Measurements from ENCODE around the gene SLIT3.

The SLIT3 gene

GRCh38 chr5:168960497-168960896 is 340.4 kb downstream of the SLIT3 start:
- no peak for DNase-seq (ENCODE audit: low spot score)

DNA sequence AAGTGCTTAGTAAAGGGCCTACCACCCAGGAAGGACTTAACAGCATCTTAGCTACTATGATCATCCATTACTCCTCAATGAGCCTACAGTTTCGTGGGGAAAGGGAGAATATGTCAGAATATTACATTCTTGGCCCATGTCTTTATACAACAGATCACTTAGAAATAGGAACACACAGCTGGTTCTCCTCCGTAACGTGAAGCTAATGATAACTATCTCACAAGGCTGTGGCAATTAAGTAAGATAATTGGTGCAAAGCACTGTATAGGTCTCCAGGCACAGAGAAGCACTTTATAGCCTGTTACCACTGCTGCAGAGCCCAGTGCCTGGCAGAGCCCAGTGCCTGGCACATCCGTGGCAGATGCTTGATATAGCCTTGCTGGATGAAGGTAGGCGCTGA is 347.6 kb downstream of the SLIT3 start:
- DNase-seq (ENCODE audit: low spot score), result no peak

DNA sequence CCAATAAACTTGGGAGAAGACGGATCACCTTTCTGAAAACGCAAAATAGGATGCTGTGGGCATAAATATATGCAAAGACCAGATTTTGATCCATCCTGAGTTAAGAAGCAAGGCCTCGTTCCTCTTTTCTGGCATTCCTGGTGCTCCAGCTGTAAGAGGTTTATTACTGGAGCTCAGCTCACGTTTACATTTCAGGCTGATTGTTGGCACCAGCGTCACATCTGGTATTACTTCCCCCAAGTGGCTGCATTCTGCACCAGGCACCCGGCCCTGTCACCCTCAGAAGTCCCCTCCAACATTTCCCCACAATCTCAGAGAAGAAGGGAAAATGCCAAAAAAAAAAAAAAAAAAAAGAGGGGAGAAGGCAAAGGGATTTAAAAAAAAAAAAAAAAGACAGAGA is 348.7 kb downstream of the SLIT3 start:
- DNase-seq (ENCODE audit: low spot score), result no peak

- no peak for DNase-seq (ENCODE audit: low spot score)
These were observed 349.2 kb downstream of the SLIT3 start for GRCh38 chr5:168951769-168952168.

- peak; percentile 67 for DNase-seq (ENCODE audit: low spot score)
These were observed 349.6 kb downstream of the SLIT3 start for GRCh38 chr5:168951356-168951755.

DNA sequence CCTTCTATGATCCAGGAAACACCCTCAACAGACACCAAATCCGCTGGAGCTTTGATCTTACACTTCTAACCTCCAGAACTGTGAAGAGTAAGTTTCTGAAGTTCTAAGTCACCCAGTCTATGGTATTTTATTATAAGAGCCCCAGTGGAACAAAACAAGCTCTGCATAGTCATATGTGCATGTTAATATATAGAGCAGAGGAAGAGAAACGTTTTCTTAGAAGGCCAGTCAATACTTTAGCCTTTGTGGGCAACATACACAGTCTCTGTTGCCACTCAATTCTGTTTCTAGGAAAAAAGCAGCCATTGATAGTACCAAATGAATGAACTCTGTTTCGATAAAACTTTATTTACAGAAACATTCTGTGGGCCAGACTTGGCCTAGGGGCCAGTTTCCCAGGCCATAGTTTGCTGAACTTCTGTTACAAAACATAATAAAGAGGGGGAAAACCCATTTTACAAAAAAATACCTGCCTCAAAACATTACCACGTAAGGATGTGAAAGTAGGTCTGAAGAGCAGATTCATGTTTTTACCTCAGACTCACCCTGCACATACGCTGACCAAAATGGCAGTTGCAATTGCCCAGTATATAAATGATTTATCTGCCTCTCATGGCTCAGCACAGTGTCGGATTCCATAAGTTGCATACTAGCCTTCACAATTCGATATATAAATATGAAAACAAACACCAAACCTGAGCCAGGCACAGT is 350.5 kb downstream of the SLIT3 start:
- no peak for DNase-seq (ENCODE audit: low spot score)

GRCh38 chr5:168948746-168949145 is 352.2 kb downstream of the SLIT3 start:
- no peak for DNase-seq (ENCODE audit: low spot score)

DNA sequence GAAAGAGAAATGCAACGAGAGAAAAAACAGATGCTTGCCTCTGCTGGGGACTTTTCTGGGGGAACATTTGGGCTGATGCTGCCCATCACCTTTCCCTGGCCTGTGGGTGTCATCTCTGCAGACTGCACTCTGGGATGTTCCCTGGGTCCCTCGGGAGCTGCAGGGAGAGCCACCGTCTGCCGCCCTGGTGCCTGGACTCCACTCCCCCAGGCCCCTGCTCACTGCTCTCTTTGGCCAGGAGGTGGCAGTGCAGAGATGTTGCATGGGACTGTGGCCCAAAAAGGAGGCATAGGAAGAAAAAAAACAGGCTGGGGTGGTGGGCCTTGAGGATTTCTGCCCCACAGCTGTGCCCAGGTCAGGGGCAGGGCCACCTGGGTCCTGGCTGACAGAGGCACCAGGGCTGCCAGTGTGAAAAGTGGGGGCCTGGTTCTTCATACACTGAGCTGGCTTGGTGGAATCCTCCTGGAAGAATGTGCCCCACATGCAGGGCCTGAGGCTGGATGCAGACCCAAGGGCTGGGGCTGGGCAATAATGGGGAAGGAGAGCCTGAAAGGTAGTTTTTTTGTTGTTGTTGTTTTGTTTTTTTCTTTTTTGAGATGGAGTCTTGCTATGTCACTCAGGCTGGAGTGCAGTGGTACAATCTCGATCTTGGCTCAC is 353.6 kb downstream of the SLIT3 start:
- DNase-seq (ENCODE audit: low spot score), result peak; percentile 48

GRCh38 chr5:168946363-168946762 is 354.6 kb downstream of the SLIT3 start:
- no peak for DNase-seq (ENCODE audit: low spot score)

DNA sequence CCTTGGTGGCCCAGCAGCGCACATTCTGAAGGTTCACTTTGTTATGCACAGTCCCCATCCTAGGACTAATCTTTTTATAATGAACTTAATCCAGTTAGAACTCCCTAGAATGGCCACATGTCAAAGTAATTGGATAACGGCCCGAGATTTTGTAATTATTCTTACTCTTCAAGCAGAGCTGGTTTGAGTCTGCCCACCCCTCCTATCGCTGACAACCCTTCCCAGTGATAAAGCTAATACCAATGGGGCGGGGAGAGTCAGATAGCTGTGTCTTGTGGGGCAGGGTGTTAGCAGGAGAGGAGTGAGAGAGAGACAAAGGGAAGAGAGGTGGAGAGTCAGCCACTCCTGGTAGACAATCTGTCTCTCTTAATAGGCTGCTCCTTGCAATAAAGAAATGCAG is 356.9 kb downstream of the SLIT3 start:
- DNase-seq (ENCODE audit: low spot score), result no peak

GRCh38 chr5:168943091-168943884 is 357.7 kb downstream of the SLIT3 start:
- DNase-seq (ENCODE audit: low spot score), result no peak

DNA sequence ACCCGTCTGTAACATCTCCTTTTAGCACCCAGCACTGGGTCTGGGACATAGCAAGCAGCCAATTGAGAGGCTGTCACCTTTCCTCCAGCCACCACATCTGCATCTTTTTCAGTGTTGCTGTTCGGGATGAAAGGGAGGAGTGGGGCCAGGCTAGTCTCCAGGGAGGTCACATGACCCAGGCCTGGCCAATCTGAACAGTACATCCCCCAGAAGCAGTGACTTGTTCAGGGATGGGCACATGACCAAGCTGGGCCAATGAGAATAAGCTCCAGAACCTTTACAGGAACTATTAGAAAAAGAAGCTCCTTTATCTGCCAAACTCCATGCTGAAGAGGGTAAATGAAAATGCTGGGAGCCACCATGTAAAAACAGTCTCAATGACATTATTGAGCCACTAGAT is 359.0 kb downstream of the SLIT3 start:
- DNase-seq (ENCODE audit: low spot score), result no peak

GRCh38 chr5:168940712-168941111 is 360.2 kb downstream of the SLIT3 start:
- no peak for DNase-seq (ENCODE audit: low spot score)

DNA sequence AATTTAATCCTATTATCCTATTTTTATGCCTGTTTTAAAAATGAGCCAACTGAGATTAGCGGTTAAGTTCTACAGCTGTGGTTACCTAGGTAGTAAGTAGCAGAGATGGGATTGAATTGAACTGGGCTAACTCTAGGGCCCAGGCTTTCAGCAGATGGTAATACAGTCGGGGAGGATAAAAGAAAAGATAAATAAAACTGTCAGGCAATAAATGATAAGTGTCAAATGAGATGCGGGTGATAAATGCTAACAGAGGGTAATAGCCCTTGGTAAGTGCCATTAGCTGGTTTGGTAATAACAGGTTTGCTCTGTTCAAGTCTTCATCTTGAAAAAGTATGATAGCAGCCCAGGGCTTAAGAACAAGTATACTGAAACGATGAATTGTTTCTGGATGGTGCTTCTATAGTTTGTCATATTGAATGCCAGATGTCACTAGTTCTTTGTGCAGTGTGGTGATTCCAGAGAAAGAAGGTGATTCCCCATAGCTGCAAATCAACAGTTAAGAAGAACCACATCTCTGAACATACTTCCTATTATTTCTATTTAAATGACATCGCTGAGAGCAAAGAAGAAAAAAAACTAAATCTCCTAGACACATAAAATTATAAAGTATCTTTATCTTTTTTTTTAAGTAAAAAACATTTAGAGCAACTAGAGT is 360.9 kb downstream of the SLIT3 start:
- DNase-seq (ENCODE audit: low spot score), result no peak

- no peak for DNase-seq (ENCODE audit: low spot score)
These were observed 361.7 kb downstream of the SLIT3 start for GRCh38 chr5:168939156-168939800.

- no peak for DNase-seq (ENCODE audit: low spot score)
These were observed 364.4 kb downstream of the SLIT3 start for GRCh38 chr5:168936511-168936910.

DNA sequence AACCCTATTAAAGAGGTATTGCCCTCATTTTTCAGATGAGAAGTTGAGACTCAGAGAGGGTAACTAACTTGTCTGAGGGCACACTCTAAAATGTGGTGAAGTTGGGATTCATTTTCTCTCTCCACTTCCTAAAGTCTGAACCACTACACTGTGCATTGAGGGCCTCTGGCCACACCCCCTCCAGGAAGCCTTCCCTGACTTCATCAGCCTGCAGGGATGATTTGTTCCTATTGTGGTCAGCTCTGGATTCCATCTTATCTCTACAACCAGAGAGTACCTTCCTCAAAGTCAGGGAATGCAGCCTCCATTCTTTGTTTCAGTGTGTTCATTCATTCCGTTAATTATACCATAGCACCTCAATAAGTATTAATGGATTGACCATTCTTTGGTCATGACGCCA is 365.8 kb downstream of the SLIT3 start:
- no peak for DNase-seq (ENCODE audit: low spot score)

- DNase-seq (ENCODE audit: low spot score), result no peak
These were observed 366.8 kb downstream of the SLIT3 start for GRCh38 chr5:168934169-168934568.

DNA sequence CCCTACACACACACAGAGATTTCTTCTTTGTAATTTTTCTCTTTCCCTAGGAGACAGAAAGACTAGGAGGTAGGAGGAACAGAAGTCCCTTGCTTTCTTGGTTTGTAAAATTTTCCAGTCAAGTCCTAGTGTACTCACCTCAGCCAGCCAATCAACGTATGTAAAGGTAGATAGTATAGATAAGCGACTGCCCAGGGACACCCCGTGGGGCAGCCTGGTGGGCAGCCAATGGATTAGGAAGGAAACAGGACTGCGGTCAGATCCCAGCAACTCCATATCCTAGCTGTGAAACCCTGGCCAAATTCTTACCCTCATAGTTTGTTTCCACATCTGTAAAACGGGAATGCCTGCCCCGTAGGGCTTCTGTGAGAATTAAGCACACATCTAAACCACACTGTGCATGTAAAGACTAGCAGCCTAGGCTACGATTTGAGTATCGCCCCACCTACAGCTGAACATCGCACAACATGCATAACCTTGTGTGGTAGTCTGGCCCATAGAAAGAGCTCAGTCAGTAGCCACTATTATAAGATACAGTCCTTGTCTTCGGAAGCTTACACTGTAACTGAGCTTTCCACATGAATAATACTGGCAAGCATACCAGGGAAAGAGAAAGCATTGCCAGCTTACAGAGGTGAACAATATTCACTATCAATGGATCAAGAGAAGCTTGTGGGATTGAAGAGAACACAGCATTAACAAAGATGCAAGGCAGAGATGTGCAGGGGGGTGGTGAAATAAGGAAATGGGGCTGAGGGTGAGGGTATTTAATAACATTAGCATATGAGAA is 368.3 kb downstream of the SLIT3 start:
- DNase-seq (ENCODE audit: low spot score), result no peak

DNA sequence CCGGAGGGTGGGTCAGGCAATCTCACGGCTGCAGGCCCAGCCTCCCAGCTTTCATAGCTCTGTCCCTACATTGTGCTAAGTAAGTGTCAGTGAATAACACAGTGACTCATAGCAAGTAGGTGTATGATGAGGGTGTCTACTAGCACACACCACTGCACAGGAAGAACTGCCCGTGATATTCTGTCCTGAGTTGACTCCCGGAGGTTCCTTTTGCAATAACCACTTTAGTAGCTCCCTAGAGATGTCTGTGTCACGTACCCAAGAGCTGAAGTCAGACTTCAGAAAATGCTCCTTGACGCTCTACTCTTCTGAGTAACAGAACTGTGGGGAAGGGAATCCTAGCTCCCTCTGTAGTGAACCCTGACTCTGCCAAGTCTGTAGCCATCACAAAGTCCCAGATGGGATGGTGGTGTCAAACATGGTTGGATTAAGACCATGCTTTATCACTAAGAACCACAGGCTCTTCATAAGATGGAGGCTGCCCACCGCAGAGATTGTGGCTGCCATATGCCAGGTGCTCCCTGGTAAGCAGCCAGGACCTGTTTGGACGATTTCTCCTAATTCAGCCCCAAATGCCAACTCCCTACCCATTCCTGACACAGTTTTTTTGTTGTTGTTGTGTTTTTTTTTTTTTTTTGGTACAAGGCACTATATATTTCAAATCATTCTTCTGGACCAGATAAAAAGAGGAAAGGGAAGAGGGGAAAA is 369.1 kb downstream of the SLIT3 start:
- peak; percentile 90 for DNase-seq (ENCODE audit: low spot score)

DNA sequence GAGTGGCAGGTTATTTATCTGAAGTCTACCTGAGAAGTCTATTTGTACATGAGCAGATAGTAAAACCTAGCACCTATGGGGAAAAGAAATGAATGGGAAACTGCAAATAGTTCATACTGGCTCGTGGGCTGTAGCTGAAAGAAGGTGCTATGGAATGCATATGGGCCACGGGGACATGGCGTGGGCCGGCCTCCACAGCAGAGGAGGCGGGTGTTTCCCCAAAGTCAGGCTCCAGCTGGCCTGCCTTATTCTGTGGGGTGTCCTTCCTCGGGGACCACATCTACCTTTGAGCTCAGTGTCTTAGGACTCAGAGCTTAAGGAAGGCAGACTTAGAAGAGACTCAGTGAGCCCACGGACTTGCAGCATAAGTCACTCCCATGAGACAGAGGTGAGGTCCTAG is 371.3 kb downstream of the SLIT3 start:
- DNase-seq (ENCODE audit: low spot score), result no peak
